Caco-2 (cell line): ENCODE data around the gene BACE1-AS. TPM values are rescaled to one million over a fixed set of nuclear protein-coding genes. Genes with fewer than 3 reads are reported as not detected.

Experiments used
- BruUV-seq: library from RNA; stranded (reverse); fragments of 400-500 nt; replicated peaks from 2 replicates; lab custom pipeline; 2021; lab: Mats Ljungman, UMichigan
- CTCF ChIA-PET: fragments of 300-600 bp; sonication (Branson Sonifier 250); formaldehyde crosslinking; loops from one replicate; lab custom pipeline; 2022; ENCODE audit warnings: antibody characterized with exemption; lab: Charles Lee
- POLR2A ChIA-PET: fragments of 300-600 bp; sonication (Branson Sonifier 250); formaldehyde crosslinking; loops from one replicate; lab custom pipeline; 2022; ENCODE audit warnings: antibody characterized with exemption; lab: Charles Lee
- DNase-seq, 2 experiments: peaks; one replicate each; pipeline versions ENCODE4 v3.0.0 to v3.0.0-alpha.2; 2020 to 2022
- H3K27me3 ChIP-seq: replicated peaks from 2 replicates; pipeline ENCODE4 v1.6.0; 2011; ENCODE audit warnings: low read length; ENCODE audit not compliant: control insufficient read depth, insufficient read depth
- H3K36me3 ChIP-seq: 2 replicates; pipeline ENCODE4 v1.5.1; 2011; ENCODE audit warnings: low read length; ENCODE audit not compliant: control insufficient read depth, insufficient read depth
- H3K4me1 ChIP-seq: fragments of 250-450 bp; sonication (Bioruptor Pico); 2 replicates; pipeline ENCODE4 v1.5.1; 2020; ENCODE audit warnings: mild to moderate bottlenecking
- H3K4me3 ChIP-seq: 2 replicates; pipeline ENCODE4 v1.5.1; 2011; ENCODE audit warnings: low read depth, mild to moderate bottlenecking, control low read depth, low read length
- H3K9me3 ChIP-seq: fragments of 250-450 bp; sonication (Bioruptor Pico); 2 replicates; pipeline ENCODE4 v1.5.1; 2020; ENCODE audit warnings: mild to moderate bottlenecking, moderate library complexity
- H3K27ac Mint-ChIP-seq: one replicate; pipeline ENCODE4 v1.8.0; 2022; ENCODE audit warnings: mixed read lengths; ENCODE audit not compliant: unreplicated experiment
- H3K27me3 Mint-ChIP-seq: one replicate; pipeline ENCODE4 v1.8.0; 2022; ENCODE audit warnings: mixed read lengths; ENCODE audit not compliant: insufficient read depth, unreplicated experiment
- H3K36me3 Mint-ChIP-seq: one replicate; pipeline ENCODE4 v1.8.0; 2022; ENCODE audit warnings: mild to moderate bottlenecking, mixed read lengths; ENCODE audit not compliant: insufficient read depth, unreplicated experiment
- H3K4me1 Mint-ChIP-seq: one replicate; pipeline ENCODE4 v1.8.0; 2022; ENCODE audit warnings: low read depth, mixed read lengths; ENCODE audit not compliant: unreplicated experiment
- H3K4me3 Mint-ChIP-seq: one replicate; pipeline ENCODE4 v1.8.0; 2022; ENCODE audit warnings: mild to moderate bottlenecking, moderate library complexity, mixed read lengths; ENCODE audit not compliant: unreplicated experiment
- H3K9me3 Mint-ChIP-seq: one replicate; pipeline ENCODE4 v1.8.0; 2022; ENCODE audit warnings: mixed read lengths; ENCODE audit not compliant: unreplicated experiment
- CTCF ChIP-seq, 2 experiments: fragments of 200-600 bp in 1 of 2; IDR thresholded peaks; 1 replicate in 1 of 2; 2 replicates in 1 of 2; pipeline versions ENCODE4 v1.5.1 to v1.8.0; 2011 to 2022; ENCODE audit warnings: antibody characterized with exemption in 1 of 2, control low read depth in 1 of 2, inconsistent platforms in 1 of 2, low read depth in 1 of 2, low read length in 1 of 2, mild to moderate bottlenecking in 1 of 2, moderate library complexity in 1 of 2; ENCODE audit not compliant: insufficient read depth in 1 of 2, severe bottlenecking in 1 of 2, unreplicated experiment in 1 of 2
- intact Hi-C: fragments of 100-400 bp; cut with micrococcal nuclease; formaldehyde crosslinking; loops from one replicate; pipeline ENCODE4 v1.10.0; 2022; ENCODE audit not compliant: unreplicated experiment
- total RNA-seq: library from RNA; stranded (reverse); gene quantifications from 2 replicates; pipeline ENCODE4 v1.2.3, GENCODE V29; 2022

The BACE1-AS gene
- total RNA-seq, 1 experiment from 2014 or later = 18.8 TPM

- H3K9me3 ChIP-seq = no peaks in the 10 kb centered on the region
- no peaks in the 10 kb centered on the region for H3K27me3 ChIP-seq
- DNase-seq = peak in 1 of 2 experiments; percentile 49
- peaks cover 7% of the 10 kb centered on the region for H3K4me1 Mint-ChIP-seq
- 0 out of 2 replicates have a peak, but pooled peaks cover 7% of the 10 kb centered on the region for H3K4me1 ChIP-seq
- peaks cover under 1% of the 10 kb centered on the region for H3K9me3 Mint-ChIP-seq
- no peak for TF ChIP-seq CTCF (IDR thresholded peaks at IDR 0.05; ENCODE audit: insufficient read depth in 1 of 2, low read depth in 1 of 2, low read length in 1 of 2, severe bottlenecking in 1 of 2, unreplicated experiment in 1 of 2)
- no peaks in the 10 kb centered on the region for H3K27me3 Mint-ChIP-seq
- H3K36me3 Mint-ChIP-seq = no peaks in the 10 kb centered on the region
- no peak overlapping the region for H3K4me3 Mint-ChIP-seq
- no peaks in the 10 kb centered on the region for H3K36me3 ChIP-seq
- POLR2A ChIA-PET = interaction anchor here (1.1 to 1.4 kb wide), 5 partner anchors 27 to 1740 kb away, joined by 3 to 11 read pairs (median 4); partner anchors contain the start of genes PAFAH1B2, PCSK7, RNF214 and VPS11
- no peak overlapping the region for H3K27ac Mint-ChIP-seq
- TSS peak; percentile 46 for BruUV-seq
- CTCF ChIA-PET = interaction anchor here (1.4 to 1.5 kb wide), 5 partner anchors 13 to 489 kb away, joined by 3 to 9 read pairs (median 6); partner anchors contain the start of genes BACE1, PCSK7 and RNF214
- intact Hi-C loops = no loop called here
- peak overlapping the region; percentile 58 for H3K4me3 ChIP-seq
Observed at GRCh38 chr11:117328375-117329010, 37.3 kb downstream of the BACE1-AS start.

- Mint-ChIP-seq H3K36me3 (no peaks in the 10 kb centered on the region), H3K9me3 (no peaks in the 10 kb centered on the region), H3K27me3 (no peaks in the 10 kb centered on the region), H3K4me3 (no peak overlapping the region), H3K27ac (no peak overlapping the region), H3K4me1 (peaks cover 7% of the 10 kb centered on the region)
- POLR2A ChIA-PET = no interaction called here
- H3K4me1 ChIP-seq = 0 out of 2 replicates have a peak, but pooled peaks cover 7% of the 10 kb centered on the region
- no peak for TF ChIP-seq CTCF (IDR thresholded peaks at IDR 0.05; ENCODE audit: insufficient read depth in 1 of 2, low read depth in 1 of 2, low read length in 1 of 2, severe bottlenecking in 1 of 2, unreplicated experiment in 1 of 2)
- no TSS peak for BruUV-seq
- no peaks in the 10 kb centered on the region for H3K9me3 ChIP-seq
- CTCF ChIA-PET = interaction anchor here (0.9 kb wide), 1 partner anchor 106 kb away, joined by 3 read pairs; no protein-coding TSS in a partner anchor
- no peaks in the 10 kb centered on the region for H3K27me3 ChIP-seq
- no peak overlapping the region for H3K4me3 ChIP-seq
- no peak for DNase-seq
- intact Hi-C loops = no loop called here
- no peaks in the 10 kb centered on the region for H3K36me3 ChIP-seq
Observed at GRCh38 chr11:117332843-117333242, 41.7 kb downstream of the BACE1-AS start.

- BruUV-seq = no TSS peak
Observed at GRCh38 chr11:117333917-117334316, 42.8 kb downstream of the BACE1-AS start.

More at GRCh38 chr11:117333917-117334316, 42.8 kb downstream of the BACE1-AS start:
- Mint-ChIP-seq H3K36me3 (no peaks in the 10 kb centered on the region), H3K4me1 (peaks cover 7% of the 10 kb centered on the region), H3K27ac (no peak overlapping the region), H3K9me3 (no peaks in the 10 kb centered on the region), H3K4me3 (no peak overlapping the region), H3K27me3 (no peaks in the 10 kb centered on the region)
- TF ChIP-seq CTCF (IDR thresholded peaks at IDR 0.05; ENCODE audit: insufficient read depth in 1 of 2, low read depth in 1 of 2, low read length in 1 of 2, severe bottlenecking in 1 of 2, unreplicated experiment in 1 of 2) = no peak
- intact Hi-C loops = no loop called here
- ChIA-PET POLR2A (no interaction called here), CTCF (interaction anchor here (0.9 kb wide), 1 partner anchor 107 kb away, joined by 3 read pairs; no protein-coding TSS in a partner anchor)
- H3K4me1 ChIP-seq = 0 out of 2 replicates have a peak, but pooled peaks cover 3% of the 10 kb centered on the region
- no peaks in the 10 kb centered on the region for H3K27me3 ChIP-seq
- DNase-seq = no peak
- H3K36me3 ChIP-seq = no peaks in the 10 kb centered on the region
- no peak overlapping the region for H3K4me3 ChIP-seq
- H3K9me3 ChIP-seq = no peaks in the 10 kb centered on the region
